HCT116 (cell line): Measurements from ENCODE around the gene STARD5. TPM values are rescaled to one million over a fixed set of nuclear protein-coding genes. Genes with fewer than 3 reads are reported as not detected.

Experiments
- ATAC-seq: fragments of 200-7000 bp; cut with Tn5 transposase; 2 replicates; pipeline ENCODE4 v1.9.1; 2020; ENCODE audit warnings: mild to moderate bottlenecking, moderate library complexity
- BruUV-seq: library from RNA; stranded (reverse); fragments of 400-500 nt; replicated peaks from 2 replicates; lab custom pipeline; 2021; lab: Mats Ljungman, UMichigan
- CTCF ChIA-PET: fragments of 300-600 bp; sonication (Branson Sonifier 250); formaldehyde crosslinking; loops from one replicate; lab custom pipeline; 2021; ENCODE audit warnings: antibody characterized with exemption; lab: Charles Lee
- POLR2A ChIA-PET: fragments of 300-600, 350-600 bp; sonication (Branson Sonifier 250); formaldehyde crosslinking; loops from one replicate; lab custom pipeline; 2021; ENCODE audit warnings: antibody characterized with exemption; lab: Charles Lee
- RAD21 ChIA-PET, 2 experiments: fragments of 300-600 bp; sonication (Branson Sonifier 250); formaldehyde crosslinking; loops; one replicate each; lab custom pipeline; 2023; ENCODE audit warnings: low total read pairs in 2 of 2; ENCODE audit not compliant: uncharacterized antibody in 2 of 2, unreplicated experiment in 2 of 2, low non-redundant PET in 1 of 2; lab: Charles Lee
- DNase-seq: peaks from one replicate; pipeline ENCODE4 v3.0.0-alpha.2; 2010; ENCODE audit warnings: low read depth, low spot score
- H2AFZ ChIP-seq: fragments of 200-600 bp; shearing (Covaris generic), sonication (generic); 2 replicates; pipeline ENCODE4 v1.6.1; 2017; ENCODE audit warnings: low read depth, mixed run types, mixed read lengths, antibody characterized with exemption, low read length; ENCODE audit not compliant: poor library complexity, severe bottlenecking
- H3K27ac ChIP-seq: 2 replicates; pipeline ENCODE4 v1.5.1; 2012; ENCODE audit warnings: low read depth, low read length
- H3K27me3 ChIP-seq: fragments of 200-600 bp; sonication (generic); 2 replicates; pipeline ENCODE4 v1.6.1; 2016; ENCODE audit warnings: mixed run types, low read length, mixed read lengths; ENCODE audit not compliant: insufficient read depth
- H3K36me3 ChIP-seq, 2 experiments: fragments of 200-500 bp in 1 of 2; fragments of 200-600 bp in 1 of 2; sonication (Bioruptor generic) in 1 of 2; sonication (generic) in 1 of 2; 2 replicates each; pipeline versions ENCODE4 v1.5.1 to v1.6.1; 2014 to 2016; ENCODE audit warnings: low read length in 2 of 2, inconsistent platforms in 1 of 2, mixed read lengths in 1 of 2, mixed run types in 1 of 2; ENCODE audit not compliant: insufficient read depth in 2 of 2, control insufficient read depth in 1 of 2
- H3K4me1 ChIP-seq, 2 experiments: fragments of 200-600 bp in 1 of 2; sonication (generic) in 1 of 2; 2 replicates each; pipeline versions ENCODE4 v1.5.1 to v1.6.1; 2012 to 2017; ENCODE audit warnings: low read length in 2 of 2, inconsistent platforms in 1 of 2, mild to moderate bottlenecking in 1 of 2, mixed read lengths in 1 of 2, mixed run types in 1 of 2, moderate library complexity in 1 of 2; ENCODE audit not compliant: insufficient read depth in 2 of 2, control insufficient read depth in 1 of 2
- H3K4me2 ChIP-seq: fragments of 200-600 bp; sonication (generic); 2 replicates; pipeline ENCODE4 v1.6.1; 2017; ENCODE audit warnings: mixed run types, low read length, mixed read lengths
- H3K4me3 ChIP-seq, 2 experiments: fragments of 200-600 bp in 1 of 2; sonication (generic) in 1 of 2; replicated peaks in 1 of 2; 2 replicates each; pipeline ENCODE4 v1.5.1; 2011 to 2016; ENCODE audit warnings: low read length in 2 of 2, control low read depth in 1 of 2, low read depth in 1 of 2, mild to moderate bottlenecking in 1 of 2, mixed read lengths in 1 of 2, mixed run types in 1 of 2
- H3K79me2 ChIP-seq: fragments of 200-600 bp; sonication (generic); 2 replicates; pipeline ENCODE4 v1.6.1; 2017; ENCODE audit warnings: mild to moderate bottlenecking, mixed run types, low read length, moderate library complexity, mixed read lengths; ENCODE audit not compliant: insufficient read depth
- H3K9ac ChIP-seq: fragments of 200-600 bp; sonication (generic); 2 replicates; pipeline ENCODE4 v1.6.1; 2016; ENCODE audit warnings: low read length, mixed read lengths
- H3K9me2 ChIP-seq: fragments of 200-600 bp; sonication (generic), shearing (Covaris generic); 2 replicates; pipeline ENCODE4 v1.6.1; 2017; ENCODE audit warnings: mixed run types, mild to moderate bottlenecking, moderate library complexity; ENCODE audit not compliant: insufficient read depth
- H3K9me3 ChIP-seq, 2 experiments: fragments of 200-500 bp in 1 of 2; fragments of 200-600 bp in 1 of 2; sonication (Bioruptor generic) in 1 of 2; sonication (generic) in 1 of 2; 2 replicates each; pipeline ENCODE4 v1.6.1; 2014 to 2017; ENCODE audit warnings: low read length in 2 of 2, mixed read lengths in 2 of 2, inconsistent platforms in 1 of 2, low read depth in 1 of 2, mild to moderate bottlenecking in 1 of 2, mixed run types in 1 of 2, moderate library complexity in 1 of 2; ENCODE audit not compliant: control insufficient read depth in 1 of 2, insufficient read depth in 1 of 2
- H4K20me1 ChIP-seq: fragments of 200-600 bp; sonication (generic), shearing (Covaris generic); 2 replicates; pipeline ENCODE4 v1.6.1; 2017; ENCODE audit warnings: mixed run types, mild to moderate bottlenecking, moderate library complexity; ENCODE audit not compliant: insufficient read depth
- CEBPB ChIP-seq: IDR thresholded peaks from 2 replicates; pipeline ENCODE4 v1.6.1; 2012; ENCODE audit warnings: low read depth
- CTCF ChIP-seq, 3 experiments: fragments of 200-600 bp in 1 of 3; sonication (generic) in 1 of 3; IDR thresholded peaks in 2 of 3; conservative IDR thresholded peaks in 1 of 3; 2 replicates each; pipeline ENCODE4 v1.5.1; 2012 to 2017; ENCODE audit warnings: low read depth in 2 of 3, low read length in 2 of 3, antibody characterized with exemption in 1 of 3, borderline replicate concordance in 1 of 3, control low read depth in 1 of 3, mild to moderate bottlenecking in 1 of 3, mixed read lengths in 1 of 3, mixed run types in 1 of 3, moderate library complexity in 1 of 3; ENCODE audit not compliant: insufficient read depth in 1 of 3
- JUND ChIP-seq: IDR thresholded peaks from 2 replicates; pipeline ENCODE4 v1.6.1; 2012
- SP1 ChIP-seq: IDR thresholded peaks from 2 replicates; pipeline ENCODE4 v1.6.1; 2012; ENCODE audit warnings: low read depth
- SRF ChIP-seq: IDR thresholded peaks from 2 replicates; pipeline ENCODE4 v1.6.1; 2012; ENCODE audit warnings: low read depth
- YY1 ChIP-seq: IDR thresholded peaks from 2 replicates; pipeline ENCODE4 v1.6.1; 2011; ENCODE audit warnings: low read length, low read depth, moderate library complexity, mild to moderate bottlenecking; ENCODE audit not compliant: insufficient replicate concordance; ENCODE audit errors: extremely low read depth
- intact Hi-C: fragments of 100-400 bp; cut with micrococcal nuclease; formaldehyde crosslinking; loops from 2 replicates; pipeline ENCODE4 v1.10.0; 2022
- total RNA-seq: library from RNA; stranded (reverse); gene quantifications from one replicate; pipeline ENCODE4 v1.2.1, GENCODE V29; 2021; ENCODE audit not compliant: unreplicated experiment

STARD5 gene
- total RNA-seq, 1 experiment from 2014 or later = 4.0 TPM

GRCh38 chr15:81363718-81364500 lies 40.0 kb upstream of the STARD5 start (continued):
- TF ChIP-seq CTCF (IDR thresholded peaks at IDR 0.05 in 2 of 3, conservative IDR thresholded peaks at IDR 0.05 in 1 of 3; ENCODE audit: borderline replicate concordance in 1 of 3, insufficient read depth in 1 of 3, low read depth in 2 of 3, low read length in 2 of 3) (no peak), YY1 (no peak)

- Histone ChIP-seq H3K4me3 (no peak overlapping the region), H4K20me1 (no peaks in the 10 kb centered on the region), H3K27me3 (no peaks in the 10 kb centered on the region), H3K36me3 (no peaks in the 10 kb centered on the region), H2AFZ (no peak overlapping the region), H3K9ac (no peak overlapping the region), H3K4me2 (no peak overlapping the region), H3K9me2 (no peaks in the 10 kb centered on the region), H3K79me2 (no peaks in the 10 kb centered on the region), H3K27ac (no peak overlapping the region), H3K4me1 (no peaks in the 10 kb centered on the region), H3K9me3 (no peaks in the 10 kb centered on the region)
- no peak for TF ChIP-seq JUND
- no TSS peak for BruUV-seq
- ATAC-seq (no peak), DNase-seq (no peak)
- ChIA-PET POLR2A (no interaction called here), RAD21 (no interaction called here), CTCF (no interaction called here)
- intact Hi-C loops = no loop called here
Measured at GRCh38 chr15:81363276-81363675, 39.3 kb upstream of the STARD5 start.

- H3K9ac ChIP-seq = no peak overlapping the region
- H3K36me3 ChIP-seq = no peaks in the 10 kb centered on the region
- H3K9me3 ChIP-seq = no peaks in the 10 kb centered on the region
- no peak overlapping the region for H3K4me3 ChIP-seq
- H3K27me3 ChIP-seq = no peaks in the 10 kb centered on the region
- DNase-seq (no peak), ATAC-seq (0 out of 2 replicates have a peak, but pooled peaks have one; percentile 36)
- H3K27ac ChIP-seq = no peak overlapping the region
- no peaks in the 10 kb centered on the region for H3K4me1 ChIP-seq
- intact Hi-C loops = no loop called here
- no peak overlapping the region for H2AFZ ChIP-seq
- RAD21 ChIA-PET = no interaction called here
- no peaks in the 10 kb centered on the region for H3K79me2 ChIP-seq
- H3K9me2 ChIP-seq = no peaks in the 10 kb centered on the region
- POLR2A ChIA-PET = no interaction called here
- H4K20me1 ChIP-seq = no peaks in the 10 kb centered on the region
- no TSS peak for BruUV-seq
- H3K4me2 ChIP-seq = no peak overlapping the region
- CTCF ChIA-PET = no interaction called here
- TF ChIP-seq CEBPB = no peak
- TF ChIP-seq JUND = no peak
- no peak for TF ChIP-seq SP1
- TF ChIP-seq SRF = no peak
Measured at GRCh38 chr15:81362790-81363189, 38.8 kb upstream of the STARD5 start.
